ENCODE measurements around the gene ANKRD33. TPM values are rescaled to one million over a fixed set of nuclear protein-coding genes. Genes with fewer than 3 reads are reported as not detected.
"Not testable (repeated sequence)": the region's sequence is repeated elsewhere in the genome, so short reads cannot be mapped to it uniquely, and the experiment has no call there.

The ANKRD33 gene
- total RNA-seq, 4 donors from 2014 or later, result not detected

DNA sequence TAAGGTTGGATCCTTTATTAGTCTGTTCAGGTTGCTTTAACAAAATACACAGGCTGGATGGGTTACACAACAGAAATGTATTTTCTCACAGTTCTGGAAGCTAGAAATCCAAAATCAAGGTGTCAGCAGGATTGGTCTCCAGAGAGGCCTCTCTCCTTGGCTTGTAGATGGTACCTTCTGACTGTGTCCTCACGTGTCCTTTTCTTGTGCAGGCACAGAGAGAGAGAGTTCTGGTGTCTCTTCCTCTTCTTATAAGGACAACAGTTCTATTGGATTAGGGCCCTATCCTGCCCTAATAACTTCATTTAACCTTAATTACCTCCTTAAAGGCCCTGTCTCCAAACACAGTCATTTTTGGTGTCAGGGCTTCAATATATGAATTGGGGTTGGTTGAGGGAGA lies 4.6 kb upstream of the ANKRD33 start:
- TF ChIP-seq, protein P1, sequence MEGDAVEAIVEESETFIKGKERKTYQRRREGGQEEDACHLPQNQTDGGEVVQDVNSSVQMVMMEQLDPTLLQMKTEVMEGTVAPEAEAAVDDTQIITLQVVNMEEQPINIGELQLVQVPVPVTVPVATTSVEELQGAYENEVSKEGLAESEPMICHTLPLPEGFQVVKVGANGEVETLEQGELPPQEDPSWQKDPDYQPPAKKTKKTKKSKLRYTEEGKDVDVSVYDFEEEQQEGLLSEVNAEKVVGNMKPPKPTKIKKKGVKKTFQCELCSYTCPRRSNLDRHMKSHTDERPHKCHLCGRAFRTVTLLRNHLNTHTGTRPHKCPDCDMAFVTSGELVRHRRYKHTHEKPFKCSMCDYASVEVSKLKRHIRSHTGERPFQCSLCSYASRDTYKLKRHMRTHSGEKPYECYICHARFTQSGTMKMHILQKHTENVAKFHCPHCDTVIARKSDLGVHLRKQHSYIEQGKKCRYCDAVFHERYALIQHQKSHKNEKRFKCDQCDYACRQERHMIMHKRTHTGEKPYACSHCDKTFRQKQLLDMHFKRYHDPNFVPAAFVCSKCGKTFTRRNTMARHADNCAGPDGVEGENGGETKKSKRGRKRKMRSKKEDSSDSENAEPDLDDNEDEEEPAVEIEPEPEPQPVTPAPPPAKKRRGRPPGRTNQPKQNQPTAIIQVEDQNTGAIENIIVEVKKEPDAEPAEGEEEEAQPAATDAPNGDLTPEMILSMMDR (IDR thresholded peaks at IDR 0.05), result no peak
- ATAC-seq (ENCODE audit: low FRiP score), result no peak
- no peak for DNase-seq (ENCODE audit: low spot score)

DNA sequence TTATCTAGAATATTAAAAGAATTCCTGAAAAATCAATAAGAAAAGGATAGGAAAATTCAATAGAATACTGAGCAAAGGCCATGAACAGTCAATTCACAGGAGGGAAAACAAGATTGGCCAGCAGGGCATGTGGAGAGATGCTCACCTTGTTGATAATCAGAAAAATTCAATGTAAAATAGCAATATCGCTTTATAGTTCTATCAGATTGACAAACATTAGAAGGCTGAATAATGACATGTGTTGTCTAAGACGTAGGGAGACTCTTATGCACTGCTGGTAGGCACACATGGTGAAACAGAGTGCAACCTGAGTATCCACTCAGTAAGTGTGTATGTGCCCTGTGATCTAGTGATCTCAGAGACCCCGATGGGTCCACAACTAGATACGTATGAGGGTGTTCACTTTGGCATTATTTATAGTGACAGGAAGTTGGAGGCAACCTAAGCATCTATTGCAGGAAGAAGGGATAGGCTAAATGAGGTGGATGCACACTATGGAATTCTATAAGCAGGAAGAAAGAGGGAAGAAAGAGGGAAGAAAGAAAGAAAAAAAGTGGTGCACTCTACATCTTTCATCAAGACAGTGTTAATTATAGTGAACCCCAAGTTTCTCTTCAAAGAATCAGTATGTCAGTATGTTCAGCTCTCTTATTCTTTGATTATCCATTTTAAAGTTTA lies 3.8 kb upstream of the ANKRD33 start:
- TF ChIP-seq, protein P1 (IDR thresholded peaks at IDR 0.05), result no peak

DNA sequence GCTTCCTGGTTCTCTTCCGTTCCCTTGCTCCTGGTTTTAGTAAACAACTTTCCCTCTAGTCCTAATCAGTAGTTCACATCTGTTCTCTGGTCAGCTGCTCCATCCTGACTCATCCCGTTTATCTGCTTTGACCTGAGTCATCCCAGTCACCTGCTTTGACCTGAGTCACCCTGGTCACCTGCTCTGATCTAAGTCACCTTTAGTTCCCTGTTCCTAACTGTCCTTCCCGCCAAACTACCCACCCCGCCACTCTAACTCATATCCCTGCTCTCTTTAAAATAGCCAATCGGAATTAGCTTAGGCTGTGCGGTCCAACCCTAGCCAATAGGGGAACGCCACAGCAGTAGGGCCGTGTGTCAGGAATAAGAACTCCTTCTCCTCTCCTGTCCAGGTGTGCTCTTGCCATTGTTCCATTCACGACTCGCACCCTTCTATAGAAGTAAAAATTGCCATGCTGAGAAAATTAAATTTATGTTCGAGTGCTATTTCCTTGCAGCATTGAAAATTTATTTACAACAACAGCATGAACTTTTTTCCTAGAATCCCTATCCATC lies 3.1 kb upstream of the ANKRD33 start:
- DNase-seq (ENCODE audit: low spot score), result no peak
- TF ChIP-seq, protein P1 (IDR thresholded peaks at IDR 0.05), result no peak
- ATAC-seq (ENCODE audit: low FRiP score), result no peak

More for the DNA sequence above, 3.8 kb upstream of the ANKRD33 start:
- no peak for ATAC-seq (ENCODE audit: low FRiP score)
- DNase-seq (ENCODE audit: low spot score), result no peak

DNA sequence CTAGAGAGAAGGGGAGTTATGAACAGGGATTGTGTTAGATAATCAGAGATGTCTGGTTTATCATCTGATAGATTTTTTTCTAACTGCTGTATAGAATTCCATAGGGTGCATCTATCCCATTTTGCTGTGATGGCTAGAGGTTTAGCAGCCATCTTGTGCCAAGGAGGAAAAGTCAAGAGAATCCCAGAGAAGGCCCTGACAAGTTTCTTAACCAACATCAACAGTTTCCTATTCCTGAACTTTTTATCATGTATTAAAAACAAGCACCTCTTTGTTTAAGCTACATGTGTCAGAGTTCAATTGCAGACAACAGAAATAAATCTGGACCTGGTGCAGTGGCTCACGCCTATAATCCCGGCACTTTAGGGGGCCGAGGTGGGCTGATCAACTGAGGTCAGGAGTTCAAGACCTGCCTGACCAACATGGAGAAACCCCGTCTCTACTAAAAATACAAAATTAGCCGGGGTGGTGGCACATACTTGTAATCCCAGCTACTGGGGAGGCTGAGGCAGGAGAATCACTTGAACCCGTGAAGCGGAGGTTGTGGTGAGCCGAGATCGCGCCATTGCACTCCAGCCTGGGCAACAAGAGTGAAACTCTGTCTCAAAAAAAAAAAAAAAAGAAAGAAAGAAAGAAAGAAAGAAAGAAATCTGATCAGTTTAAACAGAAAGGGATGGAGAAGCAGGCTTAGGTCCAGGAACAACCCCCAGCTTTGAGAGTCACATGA lies 2.4 kb upstream of the ANKRD33 start:
- not testable (repeated sequence) for ATAC-seq (ENCODE audit: low FRiP score)
- peak; percentile 12 for DNase-seq (ENCODE audit: low spot score)

DNA sequence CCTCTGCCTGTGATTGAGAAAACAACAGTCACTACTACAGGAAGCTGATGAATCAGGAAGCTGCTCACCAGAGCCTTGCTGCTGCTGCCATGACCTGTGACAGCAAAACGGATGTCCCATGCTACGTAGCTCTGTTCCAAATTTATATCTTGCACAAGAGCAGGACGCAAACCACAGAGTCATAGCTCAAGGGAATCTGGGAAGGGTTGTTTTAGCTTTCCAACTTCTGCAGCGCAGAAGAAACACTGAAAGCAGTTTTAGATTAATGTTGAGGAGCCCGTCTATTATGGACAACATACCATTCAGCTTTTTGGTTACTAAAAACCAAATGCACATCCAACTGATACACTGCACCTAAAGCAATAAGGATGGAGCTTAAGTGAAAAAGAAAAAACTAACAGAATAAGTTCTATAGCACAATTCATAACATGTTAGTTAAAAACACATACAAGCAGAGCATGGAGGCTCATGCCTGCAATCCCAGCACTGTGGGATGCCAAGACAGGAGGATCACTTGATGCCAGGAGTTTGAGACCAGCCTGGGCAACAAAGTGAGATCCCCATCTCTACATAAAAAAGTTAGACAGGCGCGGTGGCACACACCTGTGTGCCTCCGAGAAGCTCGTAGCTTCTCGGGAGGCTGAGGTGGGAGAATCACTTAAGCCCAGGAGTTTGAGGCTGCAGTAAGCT lies 1.7 kb upstream of the ANKRD33 start:
- ATAC-seq (ENCODE audit: low FRiP score), result peak; percentile 75
- TF ChIP-seq, protein P1 (IDR thresholded peaks at IDR 0.05), result no peak
- peak; percentile 29 for DNase-seq (ENCODE audit: low spot score)

DNA sequence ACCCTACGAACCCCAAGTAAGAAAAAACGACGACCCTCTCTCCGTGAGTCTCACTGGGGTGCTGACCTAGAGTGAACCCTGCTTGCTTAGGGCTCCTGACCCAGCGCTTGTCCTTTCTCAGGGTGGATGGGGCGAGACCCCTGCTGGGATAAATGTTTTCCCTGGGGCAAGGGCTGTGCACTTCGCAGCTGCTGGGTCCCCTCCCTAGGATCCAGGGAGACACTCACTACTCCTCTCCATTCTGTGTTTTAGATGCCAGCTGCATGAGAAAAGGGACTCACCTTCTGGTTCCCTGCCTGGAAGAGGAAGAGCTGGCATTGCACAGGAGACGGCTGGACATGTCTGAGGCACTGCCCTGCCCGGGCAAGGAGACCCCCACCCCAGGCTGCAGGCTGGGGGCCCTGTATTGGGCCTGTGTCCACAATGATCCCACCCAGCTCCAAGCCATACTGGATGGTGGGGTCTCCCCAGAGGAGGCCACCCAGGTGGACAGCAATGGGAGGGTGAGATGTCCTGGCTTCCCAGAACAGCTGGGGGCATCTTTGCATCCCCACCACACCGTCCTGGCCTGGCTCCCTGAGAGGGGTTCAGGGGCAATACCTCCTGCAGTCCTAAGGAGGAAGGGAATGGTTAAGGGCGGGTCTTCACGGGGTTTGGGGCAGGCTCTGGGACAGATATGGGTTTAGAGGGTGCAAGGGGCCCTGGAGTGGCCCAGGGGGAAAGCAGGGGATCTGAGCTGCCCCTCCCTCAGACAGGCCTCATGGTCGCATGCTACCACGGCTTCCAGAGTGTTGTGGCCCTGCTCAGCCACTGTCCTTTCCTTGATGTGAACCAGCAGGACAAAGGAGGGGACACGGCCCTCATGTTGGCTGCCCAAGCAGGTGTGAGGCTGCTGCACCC lies 663 bp downstream of the ANKRD33 start:
- no peak for ATAC-seq (ENCODE audit: low FRiP score)
- TF ChIP-seq, protein P1 (IDR thresholded peaks at IDR 0.05), result no peak
- DNase-seq (ENCODE audit: low spot score), result peak; percentile 22

Measured in omental fat pad (tissue), 4 donors.